ENCODE results near the gene GAB2.

- TF ChIP-seq SUZ12 (IDR thresholded peaks at IDR 0.05; ENCODE audit: extremely low read depth, insufficient read depth, insufficient read length), result no peak
- no peak for TF ChIP-seq YY1 (IDR thresholded peaks at IDR 0.05; ENCODE audit: insufficient read depth, insufficient read length)
- TF ChIP-seq ZNF274 (IDR thresholded peaks at IDR 0.05; ENCODE audit: low read depth, low read length), result no peak
These were observed 33.4 kb downstream of the GAB2 start for GRCh38 chr11:78384231-78384630.

Measured in NT2/D1 (cell line).